ENCODE measurements around the gene ITGB4.

The ITGB4 gene

DNA sequence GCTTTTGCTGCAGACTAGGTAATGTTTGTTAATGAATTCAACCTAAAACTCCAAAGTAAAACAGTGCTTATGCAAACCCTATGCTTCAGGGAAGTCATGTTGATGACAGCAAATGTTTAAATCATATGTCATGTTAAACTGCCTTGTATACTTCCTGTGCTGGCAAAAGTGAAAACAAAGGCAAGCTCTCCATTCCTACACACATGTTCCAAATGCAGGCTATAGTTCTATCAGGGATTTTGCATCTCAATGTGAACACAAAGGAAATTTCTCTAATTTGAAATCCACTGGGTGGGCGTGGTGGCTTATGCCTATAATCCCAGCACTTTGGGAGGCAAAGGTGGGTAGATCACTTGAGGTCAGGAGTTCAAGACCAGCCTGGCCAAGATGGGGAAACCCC, 82.6 kb downstream of the ITGB4 start:
- DNase-seq, result no peak

DNA sequence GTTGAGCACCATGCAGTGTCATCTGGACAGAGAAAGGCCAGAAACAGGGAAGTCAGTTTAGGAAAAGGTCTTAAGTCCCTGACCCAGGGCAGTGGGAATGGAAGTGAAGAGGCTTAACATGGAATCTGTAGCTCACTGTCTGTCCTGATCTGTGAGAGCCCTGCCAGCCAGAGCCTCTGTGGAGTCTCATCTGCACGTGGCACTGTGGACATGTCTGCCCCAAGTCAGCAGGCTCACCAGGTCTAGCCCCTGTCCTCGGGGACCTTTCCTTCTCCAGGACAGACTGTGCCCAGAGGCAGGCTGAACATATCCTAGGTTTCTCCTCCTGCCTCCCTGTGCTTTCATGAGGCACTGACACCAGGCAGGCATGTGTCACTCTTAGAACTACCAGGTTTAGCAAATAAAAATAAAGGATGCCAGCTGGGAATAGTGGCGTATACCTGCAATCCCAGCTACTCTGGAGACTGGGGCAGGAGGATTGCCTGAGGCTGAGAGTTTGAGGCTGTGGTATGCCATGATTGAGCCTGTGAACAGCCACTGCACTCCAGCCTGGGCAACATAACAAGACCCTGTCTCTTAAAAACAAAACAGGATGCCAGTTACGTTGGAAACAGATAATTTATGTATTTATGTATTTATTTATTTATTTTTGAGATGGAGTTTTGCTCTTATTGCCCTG, 85.7 kb downstream of the ITGB4 start:
- no peak for DNase-seq
